ENCODE measurements around the gene NUCKS1.

The NUCKS1 gene, protein sequence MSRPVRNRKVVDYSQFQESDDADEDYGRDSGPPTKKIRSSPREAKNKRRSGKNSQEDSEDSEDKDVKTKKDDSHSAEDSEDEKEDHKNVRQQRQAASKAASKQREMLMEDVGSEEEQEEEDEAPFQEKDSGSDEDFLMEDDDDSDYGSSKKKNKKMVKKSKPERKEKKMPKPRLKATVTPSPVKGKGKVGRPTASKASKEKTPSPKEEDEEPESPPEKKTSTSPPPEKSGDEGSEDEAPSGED

DNA sequence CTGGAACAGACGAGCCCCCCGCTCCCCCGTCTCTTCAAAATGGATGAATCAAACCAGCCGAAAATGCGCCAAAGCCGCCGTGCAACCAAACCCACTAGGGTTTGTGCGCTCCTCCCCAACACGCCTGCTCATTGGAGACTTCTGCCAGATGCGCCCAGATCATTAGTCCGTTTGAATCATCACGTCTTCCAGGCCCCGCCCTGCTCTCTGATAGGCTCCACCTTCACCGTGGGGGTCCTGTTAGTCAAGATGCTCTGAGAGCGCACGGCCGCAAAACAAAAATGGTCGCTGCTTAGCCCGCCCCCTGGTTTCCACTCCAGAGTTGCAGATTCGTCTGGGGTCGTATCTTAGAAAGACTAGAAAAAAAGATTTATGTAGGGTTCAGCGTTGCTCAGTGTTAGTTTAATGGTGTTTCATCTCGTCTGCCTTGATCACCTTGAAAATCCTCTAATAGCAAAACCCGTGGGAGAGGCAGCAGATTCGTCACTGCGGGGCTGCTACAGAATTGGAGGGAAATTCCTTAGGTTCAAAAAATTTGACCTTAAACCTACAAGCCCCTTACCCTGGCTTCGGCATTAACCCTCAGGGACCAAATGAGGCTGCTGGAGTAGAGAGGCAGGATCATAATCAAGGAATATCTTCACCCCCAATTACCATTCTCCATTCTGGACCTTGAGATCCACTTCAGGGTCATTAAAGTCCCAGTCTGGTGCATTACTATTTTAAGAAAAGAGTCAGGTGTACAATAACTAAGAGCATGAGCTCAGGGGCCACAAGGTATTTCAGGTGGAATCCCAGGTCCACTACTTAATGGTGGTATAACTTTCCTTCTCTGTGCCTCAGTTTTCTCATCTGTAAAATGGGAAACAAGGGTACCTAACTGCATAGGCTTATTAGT, at the start of gene NUCKS1:
Gene NUCKS1 (minus strand): TSS at position 45 of the 898 bp plus-strand sequence. CDS start 209 bp downstream, outside the sequence.
- DNase-seq (ENCODE audit: low read depth in 1 of 2, low spot score in 1 of 2), result peak; percentile 82 to 97

DNA sequence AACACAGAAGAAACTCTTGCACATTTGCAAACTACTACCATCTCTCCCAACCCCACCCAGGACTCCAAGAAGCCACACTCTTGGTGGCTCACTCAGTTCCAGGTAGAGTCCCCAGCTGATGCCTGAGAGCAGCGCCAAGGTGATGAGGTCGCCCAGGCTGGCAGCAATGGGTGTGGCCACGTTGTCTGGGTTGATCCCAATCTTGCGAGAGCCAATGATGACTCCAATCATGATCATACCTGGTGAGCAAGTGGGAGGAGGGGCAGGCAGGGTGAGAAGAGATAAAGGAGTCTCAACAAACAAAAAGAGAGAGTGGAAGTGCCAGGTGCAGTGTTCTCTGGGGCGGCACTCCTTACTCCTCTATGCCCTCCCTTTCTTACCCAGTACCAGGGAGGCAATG, 48.6 kb upstream of the NUCKS1 start:
- DNase-seq (ENCODE audit: low read depth in 1 of 2, low spot score in 1 of 2), result no peak

DNA sequence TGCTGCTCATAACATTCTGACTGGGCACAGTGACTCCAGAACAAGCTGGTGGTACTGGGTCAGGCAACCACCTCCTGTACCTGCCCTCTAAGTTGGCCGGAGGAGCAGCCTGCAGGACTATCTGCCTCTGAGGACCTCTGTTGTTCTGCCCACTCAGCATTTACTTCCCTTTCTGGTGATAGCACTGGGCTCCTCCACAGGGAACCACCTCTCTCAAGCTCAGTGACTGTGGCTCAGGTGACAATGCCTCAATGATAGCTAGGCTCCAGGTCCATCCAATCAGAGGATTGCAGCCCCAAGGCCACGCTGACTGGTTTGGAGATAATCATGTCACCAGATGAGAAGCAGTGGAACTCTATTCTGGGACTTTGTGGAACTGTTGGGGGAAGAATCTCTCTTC, 47.2 kb upstream of the NUCKS1 start:
- DNase-seq (ENCODE audit: low read depth in 1 of 2, low spot score in 1 of 2), result no peak

DNA sequence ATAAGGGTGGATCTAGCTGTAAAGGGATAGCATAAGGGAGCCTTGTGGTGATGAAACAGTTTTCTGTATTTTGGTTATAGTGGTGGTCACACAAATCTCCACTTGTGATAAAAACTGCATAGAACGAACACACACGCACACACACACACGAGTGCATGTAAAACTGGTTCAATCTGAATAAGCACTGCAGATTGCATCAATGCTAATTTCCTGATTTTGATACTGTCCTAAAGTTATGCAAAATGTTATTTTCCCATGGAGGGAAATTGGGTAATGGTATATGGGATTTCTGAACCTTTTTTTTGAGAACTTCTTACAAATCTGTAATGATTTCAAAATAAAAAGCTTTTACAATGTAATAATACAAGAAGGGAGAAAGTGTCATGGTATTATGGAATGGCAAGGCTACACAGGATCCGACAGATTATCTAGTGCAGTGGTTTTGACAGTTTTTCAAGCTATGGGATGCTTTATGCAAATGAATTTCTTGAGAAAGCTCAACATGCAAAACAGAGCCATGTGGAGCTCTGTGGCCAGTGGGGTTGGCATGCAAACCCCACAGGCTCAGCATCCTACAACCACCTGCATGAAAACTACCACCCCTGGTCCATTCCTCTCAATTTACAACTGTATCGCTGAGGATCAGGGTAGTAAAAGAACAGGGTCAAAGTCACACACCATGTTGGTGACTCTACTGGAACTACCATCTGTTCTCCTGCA, 44.2 kb upstream of the NUCKS1 start:
- no peak for DNase-seq (ENCODE audit: low read depth in 1 of 2, low spot score in 1 of 2)

DNA sequence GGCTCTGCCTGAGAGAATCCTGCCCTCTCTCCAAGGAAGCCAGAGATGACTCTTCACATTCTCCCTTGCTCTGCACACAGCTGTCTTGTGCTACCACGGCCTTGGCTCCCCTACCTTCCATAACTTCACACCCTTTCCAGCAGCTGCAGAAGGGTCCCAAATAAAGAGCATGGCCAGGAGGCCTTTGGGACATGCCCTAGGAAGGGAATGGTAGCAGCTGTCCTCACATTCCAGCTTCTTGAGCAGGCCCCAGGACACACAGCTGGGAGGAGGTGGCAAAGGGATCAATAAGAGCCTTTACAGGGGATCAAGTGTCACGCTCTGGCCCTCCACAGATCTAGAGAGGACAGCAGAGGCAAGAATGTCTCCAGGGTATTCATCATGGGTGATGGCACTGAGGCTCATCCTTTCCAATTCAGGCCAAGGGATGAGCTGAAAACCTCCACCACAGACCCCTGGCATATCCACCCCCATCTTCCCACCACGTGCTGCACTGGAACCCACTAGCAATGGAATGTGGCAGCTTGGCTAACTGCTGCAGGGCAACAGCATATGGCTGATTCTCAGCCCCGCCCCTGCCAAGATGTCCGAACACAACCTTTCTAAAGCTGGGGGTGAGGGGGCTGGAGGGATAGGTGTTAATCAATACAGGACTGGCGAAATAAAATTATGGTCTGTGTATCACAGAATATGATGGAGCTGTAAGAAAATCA, 43.1 kb upstream of the NUCKS1 start:
- no peak for DNase-seq (ENCODE audit: low read depth in 1 of 2, low spot score in 1 of 2)

DNA sequence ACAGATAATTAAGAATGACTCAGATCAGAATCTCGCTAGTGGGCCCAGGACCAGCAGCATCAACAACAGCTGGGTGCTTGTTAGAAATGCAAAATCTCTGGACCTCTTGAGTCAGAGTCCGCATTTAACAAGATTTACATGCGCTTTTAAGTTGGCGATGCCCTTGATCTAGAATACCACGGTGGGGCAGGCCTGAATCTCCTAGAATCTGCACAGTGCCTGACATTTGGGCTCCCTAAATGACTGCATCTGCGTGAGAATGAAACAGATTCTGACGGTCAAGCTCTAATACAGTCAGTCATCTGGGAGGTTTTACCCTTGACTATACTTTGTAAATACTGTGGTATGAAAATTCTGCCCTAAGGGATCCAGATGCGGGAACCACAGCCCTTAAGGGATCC, 42.5 kb upstream of the NUCKS1 start:
- DNase-seq (ENCODE audit: low read depth in 1 of 2, low spot score in 1 of 2), result no peak

DNA sequence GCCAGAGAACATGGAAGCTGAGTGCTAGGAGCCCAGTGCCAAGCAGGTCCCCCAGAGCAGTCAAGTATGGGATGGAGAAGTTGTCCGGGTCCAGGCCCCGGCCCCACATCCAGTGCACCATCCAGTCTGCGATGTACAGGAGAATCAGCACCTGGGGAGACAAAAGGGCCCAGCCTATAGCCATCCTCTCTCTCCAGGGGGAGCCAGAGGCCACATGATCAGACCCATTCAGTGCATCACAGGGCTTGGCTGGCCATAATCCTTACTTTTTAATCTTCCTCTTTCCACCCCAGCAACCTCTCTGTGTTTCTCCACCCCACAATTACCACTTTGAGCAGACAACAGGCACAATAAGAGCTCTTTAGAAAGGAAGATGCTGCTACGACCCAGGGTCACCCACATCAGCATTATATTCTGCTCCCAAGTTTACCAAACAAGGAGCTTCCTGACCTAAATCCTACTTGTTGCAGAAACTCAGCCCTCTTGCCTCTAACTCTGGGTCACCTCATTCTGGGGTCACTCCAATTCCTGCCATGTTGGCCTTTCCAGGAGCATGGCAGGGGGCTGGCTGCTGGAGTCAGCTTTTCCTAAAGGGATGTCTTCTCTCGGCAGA, 41.7 kb upstream of the NUCKS1 start:
- DNase-seq (ENCODE audit: low read depth in 1 of 2, low spot score in 1 of 2), result peak in 1 of 2 donors; percentile 39

DNA sequence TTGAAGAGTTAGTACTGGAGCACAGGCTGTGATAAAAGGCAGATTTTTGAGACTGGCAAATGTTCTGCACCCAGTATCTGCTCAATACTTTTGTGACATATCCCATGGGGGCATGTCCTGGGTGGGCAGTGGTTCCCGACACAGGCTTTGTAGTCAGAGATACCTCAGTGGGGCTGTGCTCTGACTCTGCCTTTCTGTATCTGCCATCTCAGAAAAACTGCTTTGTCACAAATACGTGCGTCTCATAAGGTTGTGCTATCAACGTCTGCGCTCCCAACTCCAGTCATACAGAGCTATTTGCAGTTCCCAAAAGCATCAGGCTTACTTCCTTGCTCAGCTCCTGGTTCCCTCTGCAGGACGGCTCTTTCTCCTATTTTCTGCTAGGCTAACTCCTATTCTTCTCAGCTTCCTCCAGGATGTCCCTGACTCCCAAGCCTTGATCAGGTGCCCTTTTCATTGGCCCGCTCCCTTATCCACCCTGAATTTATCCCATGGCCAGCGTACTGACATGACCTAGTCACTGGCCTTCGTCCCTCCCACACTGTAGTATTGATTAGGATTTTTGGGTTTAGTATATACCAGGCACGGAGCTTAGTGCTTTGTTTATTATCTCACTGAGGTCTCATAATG, 37.4 kb upstream of the NUCKS1 start:
- no peak for DNase-seq (ENCODE audit: low read depth in 1 of 2, low spot score in 1 of 2)

DNA sequence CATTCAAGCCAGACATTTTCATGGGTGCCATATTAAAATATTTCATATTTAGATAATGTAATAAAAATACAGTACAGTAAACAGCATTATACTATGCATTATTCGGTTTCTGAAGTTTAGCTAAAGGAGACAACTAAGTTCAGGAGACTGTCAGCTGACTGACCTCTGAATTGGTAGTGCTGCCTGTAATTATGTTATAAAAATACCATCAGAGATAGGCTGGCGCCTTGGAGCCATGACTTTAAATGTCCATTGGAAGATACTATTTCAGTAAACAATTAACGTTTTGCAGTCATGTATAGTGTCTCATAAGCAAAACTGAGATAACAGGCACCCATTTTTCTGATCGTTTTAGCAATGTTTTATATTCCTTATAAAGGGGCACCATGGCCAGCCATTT, 36.6 kb upstream of the NUCKS1 start:
- no peak for DNase-seq (ENCODE audit: low read depth in 1 of 2, low spot score in 1 of 2)

DNA sequence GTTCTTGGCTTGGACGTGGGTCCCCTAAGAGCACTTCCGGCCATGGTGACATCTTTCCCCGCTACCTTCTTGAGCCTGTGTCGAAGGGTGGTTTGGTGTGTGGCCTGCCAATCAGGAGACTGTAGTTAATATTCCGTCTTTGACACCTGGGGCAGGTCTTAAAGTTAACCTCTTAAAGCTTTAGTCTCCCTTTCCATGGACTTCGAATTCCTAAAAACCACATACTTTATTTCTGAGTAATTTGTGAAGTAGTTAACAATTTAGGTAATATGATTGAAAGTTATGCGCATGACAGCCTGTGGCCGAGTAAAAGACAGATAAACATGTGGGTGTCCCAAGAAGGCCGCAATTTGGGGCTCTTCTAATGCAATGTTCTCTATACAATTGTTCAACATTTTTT, 35.5 kb upstream of the NUCKS1 start:
- no peak for DNase-seq (ENCODE audit: low read depth in 1 of 2, low spot score in 1 of 2)

DNA sequence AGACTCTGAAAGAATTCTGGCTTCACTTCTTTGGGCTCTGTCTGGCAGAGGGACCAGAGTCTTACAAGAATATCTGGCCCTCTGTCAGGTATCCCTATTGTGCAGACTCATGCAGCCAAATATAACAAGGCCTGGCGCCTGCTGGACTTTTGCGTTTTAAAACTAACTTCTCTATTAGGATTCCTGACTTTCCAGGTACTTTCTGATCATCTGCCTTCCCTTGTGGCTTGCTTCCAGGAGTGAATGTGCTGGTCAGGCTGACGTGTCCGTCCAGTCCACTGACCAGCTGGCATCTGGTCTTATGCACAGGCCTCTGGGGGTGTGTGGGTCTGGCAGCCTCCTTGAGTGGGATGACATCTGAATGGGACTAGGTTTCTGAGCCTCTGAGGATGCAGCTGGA, 33.9 kb upstream of the NUCKS1 start:
- DNase-seq (ENCODE audit: low read depth in 1 of 2, low spot score in 1 of 2), result no peak

DNA sequence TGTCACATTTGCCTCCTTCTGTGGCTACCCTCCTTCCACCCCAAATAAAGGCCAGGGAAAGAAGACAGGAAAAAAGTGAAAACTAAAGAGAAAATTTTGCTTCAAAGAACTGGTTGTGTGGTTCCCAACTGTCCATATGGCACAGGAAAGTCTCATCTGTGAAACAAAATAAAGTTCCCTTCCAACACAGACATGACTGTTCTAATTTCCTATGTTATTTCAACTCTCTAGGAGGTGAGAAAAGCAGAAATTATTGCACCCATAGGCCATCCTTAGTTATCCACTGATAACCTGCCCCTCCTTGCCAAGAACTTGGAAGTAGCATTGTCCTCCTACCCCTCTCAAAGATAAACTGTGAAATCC, 33.4 kb upstream of the NUCKS1 start:
- DNase-seq (ENCODE audit: low read depth in 1 of 2, low spot score in 1 of 2), result no peak

DNA sequence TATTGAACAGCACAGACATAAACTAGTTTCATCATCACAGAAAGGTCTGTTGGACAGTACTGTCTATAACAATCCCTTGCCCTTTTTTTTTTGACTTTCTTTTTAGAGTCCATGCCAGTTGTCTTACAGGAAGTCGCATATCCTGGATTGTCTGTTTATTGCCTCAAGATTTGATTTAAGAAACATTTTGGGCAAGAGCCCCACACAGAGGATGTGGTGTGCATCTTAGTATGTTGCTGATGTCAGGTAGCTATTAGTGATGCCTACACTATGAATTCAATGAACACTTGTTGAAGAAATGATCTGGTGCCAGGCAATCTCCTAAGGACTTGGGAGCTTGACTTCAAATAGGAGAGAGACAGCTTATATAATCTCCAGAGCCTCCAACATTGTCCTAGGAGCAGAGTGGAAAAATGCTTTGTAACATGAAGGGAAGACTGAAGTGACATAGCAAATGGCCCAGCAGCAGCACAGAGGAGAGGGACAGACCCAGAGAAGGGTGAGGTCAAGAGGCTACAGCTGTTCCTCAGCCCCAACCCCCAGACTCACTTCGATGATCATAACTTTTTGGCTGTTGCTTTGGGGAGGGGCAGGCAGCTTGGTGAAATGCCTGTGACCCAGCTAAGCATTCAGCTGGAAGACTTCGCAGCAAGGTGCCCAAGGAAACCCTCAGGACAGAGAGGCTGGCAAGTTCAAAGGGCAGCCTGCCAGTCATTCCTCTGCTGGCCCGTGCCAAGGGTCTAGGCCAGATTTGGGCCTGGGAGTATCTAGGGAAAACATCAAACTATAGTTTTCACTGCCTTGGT, 32.8 kb upstream of the NUCKS1 start:
- no peak for DNase-seq (ENCODE audit: low read depth in 1 of 2, low spot score in 1 of 2)

DNA sequence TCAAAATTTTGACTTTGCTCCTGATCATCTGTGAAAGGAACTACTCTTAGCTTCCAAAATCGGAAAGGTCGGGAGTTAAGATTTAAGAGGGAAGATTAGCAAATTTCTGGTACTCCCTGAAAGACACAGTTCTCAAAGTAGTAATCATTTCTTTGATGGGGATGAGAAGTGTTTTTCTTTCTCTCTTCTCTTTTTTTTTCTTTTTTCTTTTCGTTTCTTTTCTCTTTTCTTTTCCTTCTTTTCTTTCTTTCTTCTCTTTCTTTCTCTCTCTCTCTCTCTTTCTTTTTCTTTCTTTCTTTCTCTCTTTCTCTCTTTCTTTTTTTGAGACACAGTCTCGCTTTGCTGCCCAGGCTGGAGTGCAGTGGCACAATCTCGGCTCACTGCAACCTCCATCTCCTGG, 30.4 kb upstream of the NUCKS1 start:
- no peak for DNase-seq (ENCODE audit: low read depth in 1 of 2, low spot score in 1 of 2)

DNA sequence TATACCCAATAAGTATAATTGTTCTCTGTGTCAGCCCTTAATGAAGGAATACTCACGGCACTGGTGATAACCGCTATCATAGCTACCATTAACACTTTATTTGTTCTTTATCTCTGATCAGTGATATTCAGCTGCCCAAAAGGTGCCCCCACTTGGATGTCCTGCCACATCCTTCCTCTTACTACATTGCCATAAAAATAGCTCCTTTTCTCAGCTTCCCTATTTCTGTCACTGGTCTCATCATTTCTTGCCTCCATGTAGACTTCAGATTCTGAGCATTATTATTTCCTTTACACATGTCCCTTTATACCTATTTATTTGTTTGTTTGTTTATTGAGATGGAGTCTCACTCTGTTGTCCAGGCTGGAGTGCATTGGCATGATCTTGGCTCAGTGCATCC, 28.0 kb upstream of the NUCKS1 start:
- DNase-seq (ENCODE audit: low read depth in 1 of 2, low spot score in 1 of 2), result no peak

DNA sequence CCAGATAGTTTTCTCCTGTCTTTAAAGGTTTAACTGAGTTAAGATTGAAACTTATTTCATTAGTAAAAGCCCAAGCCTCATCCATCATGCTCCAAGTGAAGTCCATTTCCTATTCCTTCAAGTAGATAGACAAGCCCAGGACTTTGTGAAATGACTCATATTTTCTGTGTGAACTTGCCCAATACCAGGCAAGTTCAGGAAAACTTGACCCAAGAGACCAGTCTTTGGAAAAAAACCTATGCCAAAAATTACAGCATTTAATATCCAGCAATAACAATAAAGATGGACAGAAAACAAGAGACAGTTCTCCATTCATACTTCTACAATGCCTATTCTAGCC, 25.7 kb upstream of the NUCKS1 start:
- DNase-seq (ENCODE audit: low read depth in 1 of 2, low spot score in 1 of 2), result no peak

DNA sequence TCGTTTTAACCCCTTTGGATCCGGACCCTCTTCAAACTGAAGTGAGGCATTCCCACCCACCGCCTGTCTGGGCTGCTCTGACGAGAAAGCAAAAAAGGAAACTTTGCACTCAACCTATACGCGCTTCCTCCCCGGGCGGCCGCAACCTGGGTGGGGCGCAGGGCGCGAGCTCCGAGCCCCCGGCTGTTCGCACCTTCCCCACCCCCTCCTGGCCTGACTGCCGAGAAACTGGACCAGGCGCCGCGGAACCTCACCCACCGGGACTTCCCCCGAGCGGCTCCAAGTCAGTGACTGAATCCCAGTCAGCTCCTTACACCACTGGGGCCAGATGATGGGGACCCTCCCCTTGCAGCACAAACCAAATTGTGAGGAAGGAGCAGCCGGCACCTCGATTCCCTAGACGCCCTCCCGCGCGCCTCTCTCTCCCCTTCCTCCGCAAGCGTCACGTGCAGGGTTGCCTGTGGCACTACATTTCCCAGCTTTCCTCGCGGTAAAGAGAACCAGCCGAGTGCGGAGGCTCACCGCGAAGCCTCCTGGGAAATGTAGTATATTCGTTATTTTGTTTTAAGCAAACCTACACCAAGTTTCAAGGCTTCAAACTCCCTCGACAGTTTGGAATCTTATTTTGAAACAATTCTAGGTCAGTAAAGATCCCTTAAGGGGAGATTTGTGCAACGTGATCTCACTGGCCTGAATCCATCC, 25.2 kb upstream of the NUCKS1 start, which contains the start of gene RAB29:
Gene RAB29 (minus strand): TSS at position 468 of the 702 bp plus-strand sequence. CDS start 526 bp downstream, outside the sequence.
- DNase-seq (ENCODE audit: low read depth in 1 of 2, low spot score in 1 of 2), result peak; percentile 56 to 78

DNA sequence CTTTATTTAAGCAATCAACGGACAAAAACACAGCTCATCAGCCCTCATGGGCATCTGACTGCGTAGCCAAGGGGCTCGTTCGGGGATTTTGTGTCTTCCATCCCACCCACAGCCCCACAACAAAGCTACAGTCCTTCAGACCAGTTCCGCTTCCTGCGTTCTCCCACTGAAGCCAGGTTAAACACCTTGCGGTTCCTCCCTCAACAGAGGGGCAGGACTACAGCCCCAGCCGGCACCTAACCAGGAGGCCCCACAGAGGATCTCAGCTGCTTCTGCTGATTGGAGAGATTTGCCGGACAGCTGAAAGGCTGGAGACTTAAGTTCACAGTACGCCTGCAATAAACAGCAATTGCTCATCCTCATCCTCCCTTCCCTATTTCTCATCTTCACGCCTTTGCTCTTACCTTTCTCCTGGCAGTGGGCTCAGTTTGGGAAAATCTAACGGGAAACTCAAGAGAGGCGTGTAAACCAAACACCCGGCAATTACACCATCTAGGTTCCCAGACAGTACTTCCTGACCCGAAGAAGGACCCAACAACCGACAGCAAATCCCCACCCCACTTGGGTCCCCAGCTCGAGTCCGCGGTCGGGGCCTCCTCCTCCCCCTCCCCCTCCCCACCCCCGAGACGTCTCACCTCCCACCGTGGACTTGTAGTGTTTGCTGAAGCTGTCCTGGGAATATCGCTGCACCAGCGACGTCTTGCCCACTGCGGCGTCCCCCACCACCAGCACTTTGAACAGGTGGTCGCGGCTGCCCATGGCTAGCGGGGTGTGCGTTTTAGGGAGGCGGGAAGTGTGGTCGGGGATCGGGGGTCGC, 24.4 kb upstream of the NUCKS1 start:
- DNase-seq (ENCODE audit: low read depth in 1 of 2, low spot score in 1 of 2), result peak in 1 of 2 donors; percentile 10
